Measurements from ENCODE around the gene DRG2. TPM values are rescaled to one million over a fixed set of nuclear protein-coding genes. Genes with fewer than 3 reads are reported as not detected.

Gene DRG2
- total RNA-seq, 1 experiment from 2014 or later = 52.0 TPM

DNA sequence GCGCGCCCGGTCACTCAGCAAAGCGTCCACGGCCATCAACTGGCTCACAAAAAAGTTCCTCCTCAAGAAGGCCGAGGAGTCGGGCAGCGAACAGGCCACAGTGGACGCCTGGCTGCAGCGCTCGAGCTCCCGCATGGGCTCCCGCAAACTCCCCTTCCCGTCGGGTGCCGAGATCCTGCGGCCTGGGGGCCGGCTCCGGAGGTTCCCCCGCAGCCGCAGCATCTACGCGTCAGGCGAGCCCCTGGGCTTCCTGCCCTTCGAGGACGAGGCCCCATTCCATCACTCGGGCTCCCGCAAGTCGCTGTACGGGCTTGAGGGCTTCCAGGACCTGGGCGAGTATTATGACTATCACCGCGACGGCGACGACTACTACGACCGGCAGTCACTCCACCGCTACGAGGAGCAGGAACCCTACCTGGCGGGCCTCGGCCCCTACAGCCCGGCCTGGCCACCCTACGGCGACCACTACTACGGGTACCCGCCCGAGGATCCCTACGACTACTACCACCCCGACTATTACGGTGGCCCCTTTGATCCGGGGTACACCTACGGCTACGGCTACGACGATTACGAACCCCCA lies 31.5 kb downstream of the DRG2 start:
- TF ChIP-seq, protein P1, sequence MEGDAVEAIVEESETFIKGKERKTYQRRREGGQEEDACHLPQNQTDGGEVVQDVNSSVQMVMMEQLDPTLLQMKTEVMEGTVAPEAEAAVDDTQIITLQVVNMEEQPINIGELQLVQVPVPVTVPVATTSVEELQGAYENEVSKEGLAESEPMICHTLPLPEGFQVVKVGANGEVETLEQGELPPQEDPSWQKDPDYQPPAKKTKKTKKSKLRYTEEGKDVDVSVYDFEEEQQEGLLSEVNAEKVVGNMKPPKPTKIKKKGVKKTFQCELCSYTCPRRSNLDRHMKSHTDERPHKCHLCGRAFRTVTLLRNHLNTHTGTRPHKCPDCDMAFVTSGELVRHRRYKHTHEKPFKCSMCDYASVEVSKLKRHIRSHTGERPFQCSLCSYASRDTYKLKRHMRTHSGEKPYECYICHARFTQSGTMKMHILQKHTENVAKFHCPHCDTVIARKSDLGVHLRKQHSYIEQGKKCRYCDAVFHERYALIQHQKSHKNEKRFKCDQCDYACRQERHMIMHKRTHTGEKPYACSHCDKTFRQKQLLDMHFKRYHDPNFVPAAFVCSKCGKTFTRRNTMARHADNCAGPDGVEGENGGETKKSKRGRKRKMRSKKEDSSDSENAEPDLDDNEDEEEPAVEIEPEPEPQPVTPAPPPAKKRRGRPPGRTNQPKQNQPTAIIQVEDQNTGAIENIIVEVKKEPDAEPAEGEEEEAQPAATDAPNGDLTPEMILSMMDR (conservative IDR thresholded peaks at IDR 0.05) = no peak
- no CpG with 5 or more reads among the region's 57 CpGs for WGBS (ENCODE audit: extremely low coverage, insufficient read length, low lambda C conversion rate)
- H3K27ac Mint-ChIP-seq = no peak overlapping the region

More for the DNA sequence above, 31.5 kb downstream of the DRG2 start:
- no peak overlapping the region for H3K14ac ChIP-seq (ENCODE audit: insufficient read depth, low read length)
- no peak overlapping the region for H2BK20ac ChIP-seq (ENCODE audit: low read depth, low read length, poor library complexity, severe bottlenecking)
- no peak for DNase-seq
- H3K23ac ChIP-seq (ENCODE audit: insufficient read length, low read depth, low read length) = no peak overlapping the region
- no peak overlapping the region for H4K8ac ChIP-seq (replicated peaks; ENCODE audit: insufficient read length, low read depth, low read length)
- no peak overlapping the region for H2AFZ ChIP-seq (ENCODE audit: low read length)
- no peak overlapping the region for H3K18ac ChIP-seq (ENCODE audit: insufficient read length, low read depth, low read length)
- no peak overlapping the region for H3K56ac ChIP-seq (ENCODE audit: insufficient read length, low read depth, low read length)
- no peak overlapping the region for H3K4ac ChIP-seq (ENCODE audit: low read depth, low read length)
- H4K5ac ChIP-seq (ENCODE audit: insufficient read length, low read depth, low read length) = no peak overlapping the region
- H3K36me3 Mint-ChIP-seq (ENCODE audit: insufficient read depth in 1 of 3, low read depth in 3 of 3) = peaks cover 2 to 10% (median 3%) of the 10 kb centered on the region in 3 experiments; a peak in 5 of 7 replicates
- no peak overlapping the region for H2BK5ac ChIP-seq (ENCODE audit: insufficient read length, low read length)
- H2BK12ac ChIP-seq (ENCODE audit: insufficient read length, low read depth, low read length) = no peak overlapping the region
- H3K27me3 Mint-ChIP-seq (ENCODE audit: low read depth) = peaks cover 8% of the 10 kb centered on the region
- H2BK120ac ChIP-seq (ENCODE audit: low read depth, low read length, poor library complexity, severe bottlenecking) = no peak overlapping the region
- no peaks in the 10 kb centered on the region for H3K27me3 ChIP-seq (ENCODE audit: insufficient read depth, low read length)
- H3K4me1 Mint-ChIP-seq = 0 out of 4 replicates have a peak, but pooled peaks cover 0 to 3% of the 10 kb centered on the region in 2 experiments
- H4K20me1 ChIP-seq (ENCODE audit: control insufficient read depth, insufficient read depth, insufficient read length) = no peaks in the 10 kb centered on the region
- H3K27ac ChIP-seq (ENCODE audit: insufficient read length, low read depth, low read length) = no peak overlapping the region
- H2AK5ac ChIP-seq (ENCODE audit: insufficient read length, low read length) = no peak overlapping the region
- H3K9me3 Mint-ChIP-seq = peaks cover 8 to 14% of the 10 kb centered on the region in 2 experiments
- no peak overlapping the region for H3K4me2 ChIP-seq (ENCODE audit: insufficient read depth, insufficient read length, low read length)
- no peak overlapping the region for H3K4me3 Mint-ChIP-seq
- H3T11ph ChIP-seq (ENCODE audit: low read length) = no peak overlapping the region
- H2BK15ac ChIP-seq (ENCODE audit: low read depth, low read length) = no peak overlapping the region
- H3K79me1 ChIP-seq (ENCODE audit: insufficient read depth, low read depth, low read length, poor library complexity, severe bottlenecking) = no peaks in the 10 kb centered on the region
- H3K4me1 ChIP-seq (ENCODE audit: insufficient read depth, low read length) = no peaks in the 10 kb centered on the region
- no peak overlapping the region for H3K9ac ChIP-seq (ENCODE audit: extremely low read depth, insufficient read length, low read length)
- no peaks in the 10 kb centered on the region for H3K9me3 ChIP-seq (ENCODE audit: control insufficient read depth, low read depth, low read length)
- H3K79me2 ChIP-seq (ENCODE audit: insufficient read depth, low read length) = no peaks in the 10 kb centered on the region
- no peaks in the 10 kb centered on the region for H3K23me2 ChIP-seq (ENCODE audit: insufficient read length, low read depth, low read length, poor library complexity, severe bottlenecking)
- no peak overlapping the region for H4K91ac ChIP-seq (ENCODE audit: insufficient read length, low read depth, low read length)

Measured in H9 (cell line).